NK-92 treated with Interleukin-12 subunit alpha and Interleukin-12 subunit beta, amount 100 ng/mL, for 24 hours (cell line): ENCODE data around the gene ABCC8.

Source experiments
- DNase-seq: peaks from one replicate; lab custom pipeline; 2025; lab: John Stamatoyannopoulos, UW

ABCC8 gene

GRCh38 chr11:17469998-17470397 is 6.6 kb downstream of the ABCC8 start:
- DNase-seq = no peak

- no peak for DNase-seq
These were observed 8.5 kb downstream of the ABCC8 start for GRCh38 chr11:17468122-17468521.

GRCh38 chr11:17463546-17464174 is 13.0 kb downstream of the ABCC8 start:
- DNase-seq = no peak

GRCh38 chr11:17462940-17463339 is 13.7 kb downstream of the ABCC8 start:
- no peak for DNase-seq

- DNase-seq = no peak
These were observed 16.2 kb downstream of the ABCC8 start for GRCh38 chr11:17460406-17460805.

GRCh38 chr11:17459236-17459896 is 17.3 kb downstream of the ABCC8 start:
- no peak for DNase-seq

GRCh38 chr11:17458268-17458667 is 18.4 kb downstream of the ABCC8 start:
- no peak for DNase-seq

GRCh38 chr11:17457396-17458173 is 19.1 kb downstream of the ABCC8 start:
- no peak for DNase-seq

GRCh38 chr11:17452668-17453067 is 24.0 kb downstream of the ABCC8 start:
- DNase-seq = no peak

GRCh38 chr11:17449158-17449557 is 27.5 kb downstream of the ABCC8 start:
- DNase-seq = no peak

- no peak for DNase-seq
These were observed 30.2 kb downstream of the ABCC8 start for GRCh38 chr11:17446482-17446881.

- DNase-seq = no peak
These were observed 31.3 kb downstream of the ABCC8 start for GRCh38 chr11:17445240-17445795.

GRCh38 chr11:17443926-17444690 is 32.5 kb downstream of the ABCC8 start:
- DNase-seq = no peak

- DNase-seq = no peak
These were observed 33.2 kb downstream of the ABCC8 start for GRCh38 chr11:17443423-17443822.

GRCh38 chr11:17443000-17443399 is 33.6 kb downstream of the ABCC8 start:
- no peak for DNase-seq

GRCh38 chr11:17439316-17439782 is 37.3 kb downstream of the ABCC8 start:
- no peak for DNase-seq

- no peak for DNase-seq
These were observed 39.3 kb downstream of the ABCC8 start for GRCh38 chr11:17437366-17437765.

- no peak for DNase-seq
These were observed 42.5 kb downstream of the ABCC8 start for GRCh38 chr11:17434108-17434507.

GRCh38 chr11:17432002-17432401 is 44.6 kb downstream of the ABCC8 start:
- DNase-seq = no peak

- no peak for DNase-seq
These were observed 45.5 kb downstream of the ABCC8 start for GRCh38 chr11:17431139-17431538.

- no peak for DNase-seq
These were observed 46.0 kb downstream of the ABCC8 start for GRCh38 chr11:17430616-17431015.

GRCh38 chr11:17428925-17429324 is 47.7 kb downstream of the ABCC8 start:
- DNase-seq = no peak
